K562 (cell line): ENCODE data around the gene FAM90A1. TPM values are rescaled to one million over a fixed set of nuclear protein-coding genes. Genes with fewer than 3 reads are reported as not detected.
"Not testable (repeated sequence)": the region's sequence is repeated elsewhere in the genome, so short reads cannot be mapped to it uniquely, and the experiment has no call there.

ENCODE experiments used
- ATAC-seq: fragments of 200-7000 bp; cut with Tn5 transposase; 3 replicates; pipeline ENCODE4 v1.9.1; 2020; ENCODE audit warnings: moderate library complexity
- BruUV-seq: library from RNA; stranded (reverse); fragments of 400-500 nt; replicated peaks from 2 replicates; lab custom pipeline; 2021; lab: Mats Ljungman, UMichigan
- CTCF ChIA-PET: fragments of 300-600 bp; formaldehyde crosslinking; extraction: SDS; loops from one replicate; lab custom pipeline; 2021; ENCODE audit warnings: low intra/inter-chr PET ratio; lab: Yijun Ruan, JAX
- POLR2A ChIA-PET: fragments of 300-600, 350-650 bp; sonication (Branson Sonifier 250); formaldehyde crosslinking; extraction: SDS; loops from one replicate; lab custom pipeline; 2021; ENCODE audit warnings: antibody characterized with exemption, inconsistent platforms; lab: Yijun Ruan, JAX
- DNase-seq, 4 experiments: peaks; one replicate each; pipeline versions ENCODE4 v3.0.0 to v3.0.0-alpha.2; 2011 to 2018; ENCODE audit warnings: low spot score in 3 of 4, mixed read lengths in 3 of 4; ENCODE audit errors: extremely low read depth in 1 of 4
- FAIRE-seq: peaks from 2 replicates; lab custom pipeline; 2011; peaks lifted over from hg19 to GRCh38; lab: Jason Lieb, UNC
- H2AFZ ChIP-seq: 2 replicates; pipeline ENCODE4 v1.6.0; 2011; ENCODE audit warnings: low read depth, low read length, control low read depth, inconsistent platforms
- H3K27ac ChIP-seq: fragments of 200-600 bp; 3 replicates; pipeline ENCODE4 v1.8.0; 2011; ENCODE audit warnings: low read depth, mild to moderate bottlenecking, control low read depth, inconsistent platforms, low read length, moderate library complexity, mixed read lengths; ENCODE audit errors: extremely low read depth
- H3K27me3 ChIP-seq, 2 experiments: fragments of 300-600 bp in 1 of 2; 2 replicates in 1 of 2; 3 replicates in 1 of 2; pipeline versions ENCODE4 v1.6.0 to v1.8.0; 2011; ENCODE audit warnings: inconsistent platforms in 2 of 2, low read length in 2 of 2, mild to moderate bottlenecking in 1 of 2, mixed read lengths in 1 of 2, moderate library complexity in 1 of 2; ENCODE audit not compliant: control insufficient read depth in 2 of 2, insufficient read depth in 2 of 2
- H3K36me3 ChIP-seq: fragments of 300-600 bp; 3 replicates; pipeline ENCODE4 v1.8.0; 2011; ENCODE audit warnings: mild to moderate bottlenecking, low read length, inconsistent platforms; ENCODE audit not compliant: control insufficient read depth, insufficient read depth
- H3K4me1 ChIP-seq, 2 experiments: fragments of 200-600 bp in 1 of 2; replicated peaks in 1 of 2; 2 replicates in 1 of 2; 3 replicates in 1 of 2; pipeline versions ENCODE4 v1.5.1 to v1.8.0; 2011; ENCODE audit warnings: inconsistent platforms in 2 of 2, low read length in 2 of 2, mild to moderate bottlenecking in 1 of 2, mixed read lengths in 1 of 2, moderate library complexity in 1 of 2; ENCODE audit not compliant: control insufficient read depth in 2 of 2, insufficient read depth in 2 of 2
- H3K4me2 ChIP-seq: 2 replicates; pipeline ENCODE4 v1.6.1; 2011; ENCODE audit warnings: low read length, control low read depth, inconsistent platforms, mixed read lengths; ENCODE audit not compliant: insufficient read depth
- H3K4me3 ChIP-seq: fragments of 200-600 bp; sonication (generic), shearing (Covaris generic); 2 replicates; pipeline ENCODE4 v1.5.1; 2016; ENCODE audit warnings: control low read depth, inconsistent platforms
- H3K79me2 ChIP-seq: fragments of 200-600 bp; 3 replicates; pipeline ENCODE4 v1.8.0; 2011; ENCODE audit warnings: low read length, inconsistent platforms; ENCODE audit not compliant: control insufficient read depth, insufficient read depth
- H3K9ac ChIP-seq, 2 experiments: 2 replicates each; pipeline versions ENCODE4 v1.6.0 to v1.6.1; 2011; ENCODE audit warnings: low read depth in 2 of 2, low read length in 2 of 2, control low read depth in 1 of 2, inconsistent platforms in 1 of 2, mild to moderate bottlenecking in 1 of 2, mixed read lengths in 1 of 2; ENCODE audit not compliant: insufficient read depth in 1 of 2
- H3K9me1 ChIP-seq: one replicate; pipeline ENCODE4 v1.6.0; 2011; ENCODE audit warnings: inconsistent platforms, mild to moderate bottlenecking, low read length, moderate library complexity; ENCODE audit not compliant: control insufficient read depth, insufficient read depth
- H3K9me3 ChIP-seq: replicated peaks from 2 replicates; pipeline ENCODE4 v1.5.1; 2011; ENCODE audit warnings: low read depth, low read length, inconsistent platforms; ENCODE audit not compliant: control insufficient read depth, insufficient read depth
- H4K20me1 ChIP-seq: replicated peaks from 2 replicates; pipeline ENCODE4 v1.6.1; 2011; ENCODE audit warnings: low read length, inconsistent platforms, mixed read lengths; ENCODE audit not compliant: control insufficient read depth, insufficient read depth
- ADNP ChIP-seq: fragments of 200-800 bp; sonication (Bioruptor generic); IDR thresholded peaks from 2 replicates; pipeline ENCODE4 v1.6.1; 2016; ENCODE audit warnings: missing genetic modification characterization, missing compliant biosample characterization
- ATF3 ChIP-seq, 2 experiments: fragments of 450-650 bp in 1 of 2; sonication (generic) in 1 of 2; formaldehyde crosslinking in 1 of 2; IDR thresholded peaks in 1 of 2; conservative IDR thresholded peaks in 1 of 2; 2 replicates each; pipeline versions ENCODE4 v1.6.1 to v1.8.1; 2016 to 2023; ENCODE audit warnings: mild to moderate bottlenecking in 2 of 2, moderate library complexity in 2 of 2, inconsistent platforms in 1 of 2, missing genetic modification reagents in 1 of 2
- FOSL1 ChIP-seq: fragments of 200-800 bp; sonication (Bioruptor generic); conservative IDR thresholded peaks from 2 replicates; pipeline ENCODE4 v1.6.1; 2016; ENCODE audit warnings: missing genetic modification characterization, missing compliant biosample characterization
- JUN ChIP-seq, 2 experiments: sonication (generic) in 1 of 2; formaldehyde crosslinking in 1 of 2; IDR thresholded peaks; 2 replicates each; pipeline versions ENCODE4 v1.6.1 to v1.8.0; 2012 to 2022; ENCODE audit warnings: borderline replicate concordance in 2 of 2, mild to moderate bottlenecking in 2 of 2, improper control_type of control experiment in 1 of 2, low read depth in 1 of 2, low read length in 1 of 2, missing genetic modification reagents in 1 of 2
- JUND ChIP-seq, 2 experiments: IDR thresholded peaks; 2 replicates in 1 of 2; 3 replicates in 1 of 2; pipeline ENCODE4 v1.6.1; 2011; ENCODE audit warnings: borderline replicate concordance in 2 of 2, low read depth in 2 of 2, low read length in 2 of 2, improper control_type of control experiment in 1 of 2, missing biosample characterization in 1 of 2, missing genetic modification characterization in 1 of 2, missing genetic modification reagents in 1 of 2
- NFYB ChIP-seq: IDR thresholded peaks from 2 replicates; pipeline ENCODE4 v1.6.1; 2011; ENCODE audit warnings: mild to moderate bottlenecking, moderate library complexity; ENCODE audit not compliant: insufficient read length; ENCODE audit errors: extremely low read depth
- VEZF1 ChIP-seq: fragments of 200-800 bp; sonication (Bioruptor generic); IDR thresholded peaks from 2 replicates; pipeline ENCODE4 v1.6.1; 2017; ENCODE audit warnings: missing genetic modification characterization, missing compliant biosample characterization
- ZNF316 ChIP-seq: fragments of 450-650 bp; IDR thresholded peaks from 2 replicates; pipeline ENCODE4 v1.6.1; 2016
- WGBS: fragments of 100-300 bp; shearing (Covaris generic); methylation state at CpG from one replicate; pipeline ENCODE4 v1.1.6; 2016; ENCODE audit warnings: low coverage, mixed read lengths; ENCODE audit not compliant: insufficient coverage; ENCODE audit errors: missing lambda C conversion rate; 5-methylcytosine and 5-hydroxymethylcytosine counted together
- in situ Hi-C: fragments of 300-500 bp; cut with MboI; formaldehyde crosslinking; loops from 4 replicates; pipeline ENCODE4 v1.15.0; 2018; ENCODE audit warnings: inconsistent platforms, mixed read lengths
- intact Hi-C: fragments of 100-400 bp; cut with micrococcal nuclease; formaldehyde crosslinking; loops from 2 replicates; pipeline ENCODE4 v1.14.2; 2022
- polyA plus RNA-seq, 8 experiments: library from polyadenylated mRNA; depleted of rRNA in 4 of 8; stranded (reverse) in 5 of 8; unstranded in 3 of 8; fragments of >200 nt; fragmentation: Nextera tagmentation in 2 of 8; fragmentation: Illumina TruSeq in 1 of 8; extraction: Ambion mirVana in 2 of 8; extraction: Trizol in 1 of 8; gene quantifications; 2 replicates each; pipeline versions ENCODE4 v1.2.1 to v1.2.3, GENCODE V29; 2011 to 2014; ENCODE audit warnings: inconsistent platforms in 1 of 8, missing spikeins in 1 of 8
- total RNA-seq, 7 experiments: library from RNA; depleted of rRNA in 6 of 7; stranded (reverse); fragments of >200 nt in 6 of 7; fragmentation: Illumina TruSeq in 2 of 7; extraction: Trizol in 2 of 7; gene quantifications; 2 replicates each; pipeline versions ENCODE4 v1.2.1 to v1.2.3, GENCODE V29; 2011 to 2021; ENCODE audit warnings: low replicate concordance in 1 of 7
- TF ChIP-seq, protein P1 (sequence below): fragments of 450-650 bp; IDR thresholded peaks from 2 replicates; pipeline ENCODE4 v1.6.1; 2016

The FAM90A1 gene
- total and polyA plus RNA-seq, 9 of the 15 experiments (the other 6 are each of a cell fraction or from before 2014, with no cell fraction given): 0.01 to 0.16 (median 0.04) TPM; not detected in 4

DNA sequence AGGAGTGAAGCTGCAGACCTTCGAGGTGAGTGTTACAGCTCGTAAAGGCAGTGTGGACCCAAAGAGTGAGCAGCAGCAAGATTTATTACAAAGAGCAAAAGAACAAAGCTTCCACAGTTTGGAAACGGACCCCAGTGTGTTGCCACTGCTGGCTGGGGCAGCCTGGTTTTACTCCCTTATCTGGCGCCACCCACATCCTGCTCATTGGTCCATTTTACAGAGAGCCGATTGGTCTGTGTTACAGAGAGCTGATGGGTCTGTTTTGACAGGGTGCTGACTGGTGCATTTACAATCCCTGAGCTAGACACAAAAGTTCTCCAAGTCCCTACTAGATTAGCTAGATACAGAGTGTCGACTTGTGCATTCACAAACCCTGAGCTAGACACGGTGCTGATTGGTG is 24.2 kb upstream of the FAM90A1 start:
- H3K9me1 ChIP-seq, H3K9ac ChIP-seq, H3K4me3 ChIP-seq, H3K4me1 ChIP-seq, BruUV-seq, CTCF ChIA-PET, H3K4me2 ChIP-seq, in situ Hi-C loops, H3K27me3 ChIP-seq, H3K36me3 ChIP-seq, intact Hi-C loops, H3K79me2 ChIP-seq, H2AFZ ChIP-seq, H4K20me1 ChIP-seq, FAIRE-seq, POLR2A ChIA-PET, ATAC-seq, H3K27ac ChIP-seq, H3K9me3 ChIP-seq: not testable (repeated sequence)
- peak in 1 of 4 experiments; percentile 11 for DNase-seq
- WGBS: 18% methylated on average over 3 of the region's 7 CpGs
- TF ChIP-seq ZNF316: 0 out of 2 replicates have a peak, but pooled peaks have one; percentile 34
- TF ChIP-seq, protein P1, sequence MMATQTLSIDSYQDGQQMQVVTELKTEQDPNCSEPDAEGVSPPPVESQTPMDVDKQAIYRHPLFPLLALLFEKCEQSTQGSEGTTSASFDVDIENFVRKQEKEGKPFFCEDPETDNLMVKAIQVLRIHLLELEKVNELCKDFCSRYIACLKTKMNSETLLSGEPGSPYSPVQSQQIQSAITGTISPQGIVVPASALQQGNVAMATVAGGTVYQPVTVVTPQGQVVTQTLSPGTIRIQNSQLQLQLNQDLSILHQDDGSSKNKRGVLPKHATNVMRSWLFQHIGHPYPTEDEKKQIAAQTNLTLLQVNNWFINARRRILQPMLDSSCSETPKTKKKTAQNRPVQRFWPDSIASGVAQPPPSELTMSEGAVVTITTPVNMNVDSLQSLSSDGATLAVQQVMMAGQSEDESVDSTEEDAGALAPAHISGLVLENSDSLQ: peak; percentile 33; the same call in 1 of the 2 replicates
- peak; percentile 71 for TF ChIP-seq NFYB

DNA sequence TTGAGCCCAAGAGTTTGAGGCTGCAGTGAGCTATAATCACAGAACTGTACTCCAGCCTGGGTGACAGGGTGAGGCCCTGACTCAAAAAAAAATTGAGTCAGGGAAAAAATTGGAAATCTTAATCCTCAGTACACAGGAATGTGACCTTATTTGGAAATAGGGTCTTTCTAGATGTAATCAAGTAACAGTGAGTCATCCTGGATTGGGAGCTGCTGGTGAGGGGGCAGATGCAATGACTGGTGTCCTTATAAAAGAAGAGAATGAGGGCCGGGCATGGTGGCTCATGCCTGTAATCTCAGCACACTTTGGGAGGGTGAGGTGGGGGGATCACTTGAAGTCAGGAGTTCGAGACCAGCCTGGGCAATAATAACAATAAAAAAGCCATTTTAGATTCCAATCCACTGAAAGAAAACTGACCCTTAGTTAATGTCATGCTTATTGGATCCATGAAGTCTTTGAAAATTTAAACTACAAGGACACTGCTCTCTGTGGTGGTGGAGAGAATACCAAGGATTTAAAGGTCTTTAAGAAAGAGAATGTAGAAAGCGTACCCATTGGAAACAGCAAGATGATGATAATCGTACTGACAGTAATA is 19.6 kb upstream of the FAM90A1 start:
- CTCF ChIA-PET; H3K4me3 ChIP-seq; POLR2A ChIA-PET; H3K4me1 ChIP-seq; H3K79me2 ChIP-seq; H3K9ac ChIP-seq; H3K9me3 ChIP-seq; BruUV-seq; H3K9me1 ChIP-seq; ATAC-seq; H3K27me3 ChIP-seq; H3K4me2 ChIP-seq; H3K36me3 ChIP-seq; H3K27ac ChIP-seq; FAIRE-seq; H2AFZ ChIP-seq; H4K20me1 ChIP-seq; in situ Hi-C loops; intact Hi-C loops; TF ChIP-seq JUND (tag; IDR thresholded peaks at IDR 0.05; ENCODE audit: borderline replicate concordance, low read depth, low read length); JUN (CRISPR knock-in tag; IDR thresholded peaks at IDR 0.05; ENCODE audit: borderline replicate concordance); ATF3 (CRISPR knock-in tag; conservative IDR thresholded peaks at IDR 0.05): not testable (repeated sequence)
- peak in 1 of 4 experiments; percentile 6 for DNase-seq
- 26% methylated on average over 3 of the region's 4 CpGs for WGBS
- TF ChIP-seq ADNP (tag): peak; percentile 54; the same call in 1 of the 2 replicates
- peak; percentile 59; the same call in 1 of the 2 replicates for TF ChIP-seq JUND (IDR thresholded peaks at IDR 0.05; ENCODE audit: borderline replicate concordance, low read depth, low read length)
- peak; percentile 40; the same call in 1 of the 2 replicates for TF ChIP-seq JUN (IDR thresholded peaks at IDR 0.05; ENCODE audit: borderline replicate concordance, low read depth, low read length)
- peak; percentile 73 for TF ChIP-seq FOSL1 (tag)
- TF ChIP-seq VEZF1 (CRISPR knock-in tag): peak; percentile 50; the same call in 1 of the 2 replicates
- peak; percentile 42; the same call in 1 of the 2 replicates for TF ChIP-seq ATF3 (IDR thresholded peaks at IDR 0.05)
